Measurements from ENCODE around the gene LGR6. TPM values are rescaled to one million over a fixed set of nuclear protein-coding genes. Genes with fewer than 3 reads are reported as not detected.

The LGR6 gene
- total RNA-seq, 1 donor from 2014 or later = 3.1 TPM

GRCh38 chr1:202306535-202307345 lies 113.1 kb downstream of the LGR6 start:
- peaks cover 7% of the 10 kb centered on the region for H3K4me1 Mint-ChIP-seq
- DNase-seq (ENCODE audit: low spot score in 2 of 2, unreplicated experiment in 2 of 2) = no peak
- no peaks in the 10 kb centered on the region for H3K9me3 Mint-ChIP-seq
- no peaks in the 10 kb centered on the region for H3K36me3 Mint-ChIP-seq
- TF ChIP-seq CTCF (IDR thresholded peaks at IDR 0.05; ENCODE audit: unreplicated experiment) = no peak
- H3K27ac Mint-ChIP-seq = no peak overlapping the region
- peaks cover 15% of the 10 kb centered on the region for H3K27me3 Mint-ChIP-seq (ENCODE audit: low read depth)
- no peak overlapping the region for H3K4me3 Mint-ChIP-seq

GRCh38 chr1:202310071-202310725 lies 116.6 kb downstream of the LGR6 start:
- peaks cover 11% of the 10 kb centered on the region for H3K27me3 Mint-ChIP-seq (ENCODE audit: low read depth)
- H3K27ac Mint-ChIP-seq = no peak overlapping the region
- no peak overlapping the region for H3K4me3 Mint-ChIP-seq
- peaks cover 14% of the 10 kb centered on the region for H3K4me1 Mint-ChIP-seq
- DNase-seq (ENCODE audit: low spot score in 2 of 2, unreplicated experiment in 2 of 2) = no peak
- H3K9me3 Mint-ChIP-seq = no peaks in the 10 kb centered on the region
- no peaks in the 10 kb centered on the region for H3K36me3 Mint-ChIP-seq
- TF ChIP-seq CTCF (IDR thresholded peaks at IDR 0.05; ENCODE audit: unreplicated experiment) = no peak

GRCh38 chr1:202310746-202311145 lies 117.1 kb downstream of the LGR6 start:
- no peaks in the 10 kb centered on the region for H3K9me3 Mint-ChIP-seq
- peaks cover 14% of the 10 kb centered on the region for H3K4me1 Mint-ChIP-seq
- peaks cover 11% of the 10 kb centered on the region for H3K27me3 Mint-ChIP-seq (ENCODE audit: low read depth)
- TF ChIP-seq CTCF (IDR thresholded peaks at IDR 0.05; ENCODE audit: unreplicated experiment) = no peak
- no peak overlapping the region for H3K4me3 Mint-ChIP-seq
- no peaks in the 10 kb centered on the region for H3K36me3 Mint-ChIP-seq
- DNase-seq (ENCODE audit: low spot score in 2 of 2, unreplicated experiment in 2 of 2) = no peak
- H3K27ac Mint-ChIP-seq = peak overlapping the region; percentile 39

- H3K4me3 Mint-ChIP-seq = no peak overlapping the region
- H3K27me3 Mint-ChIP-seq (ENCODE audit: low read depth) = peaks cover 11% of the 10 kb centered on the region
- no peak overlapping the region for H3K27ac Mint-ChIP-seq
- TF ChIP-seq CTCF (IDR thresholded peaks at IDR 0.05; ENCODE audit: unreplicated experiment) = no peak
- H3K36me3 Mint-ChIP-seq = no peaks in the 10 kb centered on the region
- peaks cover 14% of the 10 kb centered on the region for H3K4me1 Mint-ChIP-seq
- H3K9me3 Mint-ChIP-seq = no peaks in the 10 kb centered on the region
- DNase-seq (ENCODE audit: low spot score in 2 of 2, unreplicated experiment in 2 of 2) = no peak
Measured at GRCh38 chr1:202311875-202312635, 118.5 kb downstream of the LGR6 start.

GRCh38 chr1:202315576-202316168 lies 122.1 kb downstream of the LGR6 start:
- peaks cover 8% of the 10 kb centered on the region for H3K27me3 Mint-ChIP-seq (ENCODE audit: low read depth)

More at GRCh38 chr1:202315576-202316168, 122.1 kb downstream of the LGR6 start:
- peak; percentile 82 for TF ChIP-seq CTCF (IDR thresholded peaks at IDR 0.05; ENCODE audit: unreplicated experiment)
- no peak overlapping the region for H3K4me3 Mint-ChIP-seq
- no peak overlapping the region for H3K27ac Mint-ChIP-seq
- H3K36me3 Mint-ChIP-seq = no peaks in the 10 kb centered on the region
- peaks cover 14% of the 10 kb centered on the region for H3K4me1 Mint-ChIP-seq
- H3K9me3 Mint-ChIP-seq = no peaks in the 10 kb centered on the region
- DNase-seq (ENCODE audit: low spot score in 2 of 2, unreplicated experiment in 2 of 2) = peak; percentile 55 to 85

All from mesothelial cell of epicardium (in vitro differentiated cells).